CD1c-positive myeloid dendritic cell (primary cell): ENCODE data around the gene NUP210L.

Experiments
- DNase-seq: peaks from one replicate; pipeline ENCODE4 v3.0.0-alpha.2; 2016; ENCODE audit errors: extremely low spot score

NUP210L gene

GRCh38 chr1:154154534-154155191 lies at the start of gene NUP210L:
NUP210L (minus strand) TSS chr1:154155073.
- no peak for DNase-seq

- no peak for DNase-seq
Observed at GRCh38 chr1:154199563-154199879, 44.6 kb upstream of the NUP210L start.

GRCh38 chr1:154198756-154199562 lies 44.1 kb upstream of the NUP210L start:
- peak; percentile 70 for DNase-seq

- DNase-seq: no peak
Observed at GRCh38 chr1:154193821-154194220, 38.9 kb upstream of the NUP210L start.

GRCh38 chr1:154192476-154192875 lies 37.6 kb upstream of the NUP210L start:
- DNase-seq: no peak

GRCh38 chr1:154191990-154192461 lies 37.2 kb upstream of the NUP210L start, which contains the start of gene TPM3:
TPM3 (minus strand) TSS chr1:154192100; CDS start chr1:154192018, 82 bp downstream.
- peak; percentile 35 for DNase-seq

- no peak for DNase-seq
Observed at GRCh38 chr1:154190550-154190949, 35.7 kb upstream of the NUP210L start.

GRCh38 chr1:154186852-154187501 lies 32.1 kb upstream of the NUP210L start:
- DNase-seq: no peak

- DNase-seq: peak; percentile 69
Observed at GRCh38 chr1:154186177-154186576, 31.3 kb upstream of the NUP210L start.

GRCh38 chr1:154183046-154183915 lies 28.4 kb upstream of the NUP210L start:
- peak; percentile 97 for DNase-seq

GRCh38 chr1:154182344-154183045 lies 27.6 kb upstream of the NUP210L start:
- DNase-seq: peak; percentile 96

GRCh38 chr1:154181944-154182343 lies 27.1 kb upstream of the NUP210L start:
- no peak for DNase-seq

GRCh38 chr1:154179946-154180687 lies 25.2 kb upstream of the NUP210L start:
- DNase-seq: peak; percentile 85

GRCh38 chr1:154178911-154179811 lies 24.3 kb upstream of the NUP210L start:
- no peak for DNase-seq

GRCh38 chr1:154178013-154178412 lies 23.1 kb upstream of the NUP210L start:
- peak; percentile 64 for DNase-seq

- peak; percentile 41 for DNase-seq
Observed at GRCh38 chr1:154176337-154176736, 21.5 kb upstream of the NUP210L start.

GRCh38 chr1:154174654-154175053 lies 19.8 kb upstream of the NUP210L start:
- DNase-seq: no peak

- DNase-seq: no peak
Observed at GRCh38 chr1:154171880-154172279, 17.0 kb upstream of the NUP210L start.

GRCh38 chr1:154171223-154171583 lies 16.3 kb upstream of the NUP210L start:
- DNase-seq: no peak
